K562 (cell line): ENCODE measurements around the gene MAST3. TPM values are rescaled to one million over a fixed set of nuclear protein-coding genes. Genes with fewer than 3 reads are reported as not detected.
A peak's percentile ranks its signal among the peaks of the same experiment; 100 is the strongest.

Experiments
- BACH1 ChIP-seq: fragments of 200-800 bp; sonication (Bioruptor generic); IDR thresholded peaks from 2 replicates; pipeline ENCODE4 v1.6.1; 2016; ENCODE audit warnings: missing genetic modification characterization, missing compliant biosample characterization
- ESRRA ChIP-seq: fragments of 450-650 bp; IDR thresholded peaks from 2 replicates; pipeline ENCODE4 v1.6.1; 2014; ENCODE audit warnings: low read depth, mild to moderate bottlenecking, moderate library complexity, borderline replicate concordance
- GABPA ChIP-seq: fragments of 200-800 bp; sonication (Bioruptor generic); conservative IDR thresholded peaks from 2 replicates; pipeline ENCODE4 v1.6.1; 2016; ENCODE audit warnings: low read depth, missing genetic modification characterization, missing compliant biosample characterization
- HCFC1 ChIP-seq: IDR thresholded peaks from 2 replicates; pipeline ENCODE4 v1.6.1; 2012; ENCODE audit warnings: low read depth, low read length, improper control_type of control experiment
- NR1H2 ChIP-seq: sonication (generic); formaldehyde crosslinking; IDR thresholded peaks from 2 replicates; pipeline ENCODE4 v1.4.0; 2020; ENCODE audit warnings: mild to moderate bottlenecking, missing genetic modification reagents
- POLR2B ChIP-seq: fragments of 450-650 bp; IDR thresholded peaks from 2 replicates; pipeline ENCODE4 v1.6.1; 2018; ENCODE audit warnings: low read depth; ENCODE audit not compliant: partially characterized antibody
- PYGO2 ChIP-seq: fragments of 450-650 bp; IDR thresholded peaks from 2 replicates; pipeline ENCODE4 v1.6.1; 2016; ENCODE audit warnings: mild to moderate bottlenecking, missing genetic modification characterization, moderate library complexity, missing compliant biosample characterization
- ZFP30 ChIP-seq: fragments of 250-450 bp; sonication (Bioruptor Pico); IDR thresholded peaks from 2 replicates; pipeline ENCODE4 v1.8.0; 2022; ENCODE audit warnings: moderate library complexity, mild to moderate bottlenecking, inconsistent platforms, borderline replicate concordance
- ZKSCAN8 ChIP-seq: fragments of 200-800 bp; sonication (Bioruptor generic); IDR thresholded peaks from 2 replicates; pipeline ENCODE4 v1.6.1; 2016; ENCODE audit warnings: missing genetic modification characterization, missing compliant biosample characterization
- ZNF24 ChIP-seq: fragments of 450-650 bp; IDR thresholded peaks from 2 replicates; pipeline ENCODE4 v1.6.1; 2016
- polyA plus RNA-seq, 8 experiments: library from polyadenylated mRNA; depleted of rRNA in 4 of 8; stranded (reverse) in 5 of 8; unstranded in 3 of 8; fragments of >200 nt; fragmentation: Nextera tagmentation in 2 of 8; fragmentation: Illumina TruSeq in 1 of 8; extraction: Ambion mirVana in 2 of 8; extraction: Trizol in 1 of 8; gene quantifications; 2 replicates each; pipeline versions ENCODE4 v1.2.1 to v1.2.3, GENCODE V29; 2011 to 2014; ENCODE audit warnings: inconsistent platforms in 1 of 8, missing spikeins in 1 of 8
- total RNA-seq, 7 experiments: library from RNA; depleted of rRNA in 6 of 7; stranded (reverse); fragments of >200 nt in 6 of 7; fragmentation: Illumina TruSeq in 2 of 7; extraction: Trizol in 2 of 7; gene quantifications; 2 replicates each; pipeline versions ENCODE4 v1.2.1 to v1.2.3, GENCODE V29; 2011 to 2021; ENCODE audit warnings: low replicate concordance in 1 of 7
- TF ChIP-seq, protein P1 (sequence below): IDR thresholded peaks from 2 replicates; pipeline ENCODE4 v1.6.1; 2012; ENCODE audit warnings: low read depth, low read length, improper control_type of control experiment, borderline replicate concordance
- TF ChIP-seq, protein P2 (sequence below): fragments of 450-650 bp; IDR thresholded peaks from 2 replicates; pipeline ENCODE4 v1.6.1; 2014; ENCODE audit warnings: low read depth, mild to moderate bottlenecking, moderate library complexity, borderline replicate concordance
- TF ChIP-seq, protein P3 (sequence below): fragments of 250-450 bp; sonication (Bioruptor Pico); IDR thresholded peaks from 2 replicates; pipeline ENCODE4 v1.9.0; 2021; ENCODE audit warnings: mild to moderate bottlenecking, inconsistent platforms
- TF ChIP-seq, protein P4 (sequence below): fragments of 450-650 bp; conservative IDR thresholded peaks from 2 replicates; pipeline ENCODE4 v1.6.1; 2016; ENCODE audit warnings: missing genetic modification characterization, low read depth, mild to moderate bottlenecking, missing compliant biosample characterization, moderate library complexity
- TF ChIP-seq, protein P5 (sequence below): fragments of 450-650 bp; IDR thresholded peaks from 2 replicates; pipeline ENCODE4 v1.6.1; 2016

MAST3 gene
- total and polyA plus RNA-seq, 9 of the 15 experiments (the other 6 are each of a cell fraction or from before 2014, with no cell fraction given), result 0.94 to 9.9 (median 2.4) TPM

DNA sequence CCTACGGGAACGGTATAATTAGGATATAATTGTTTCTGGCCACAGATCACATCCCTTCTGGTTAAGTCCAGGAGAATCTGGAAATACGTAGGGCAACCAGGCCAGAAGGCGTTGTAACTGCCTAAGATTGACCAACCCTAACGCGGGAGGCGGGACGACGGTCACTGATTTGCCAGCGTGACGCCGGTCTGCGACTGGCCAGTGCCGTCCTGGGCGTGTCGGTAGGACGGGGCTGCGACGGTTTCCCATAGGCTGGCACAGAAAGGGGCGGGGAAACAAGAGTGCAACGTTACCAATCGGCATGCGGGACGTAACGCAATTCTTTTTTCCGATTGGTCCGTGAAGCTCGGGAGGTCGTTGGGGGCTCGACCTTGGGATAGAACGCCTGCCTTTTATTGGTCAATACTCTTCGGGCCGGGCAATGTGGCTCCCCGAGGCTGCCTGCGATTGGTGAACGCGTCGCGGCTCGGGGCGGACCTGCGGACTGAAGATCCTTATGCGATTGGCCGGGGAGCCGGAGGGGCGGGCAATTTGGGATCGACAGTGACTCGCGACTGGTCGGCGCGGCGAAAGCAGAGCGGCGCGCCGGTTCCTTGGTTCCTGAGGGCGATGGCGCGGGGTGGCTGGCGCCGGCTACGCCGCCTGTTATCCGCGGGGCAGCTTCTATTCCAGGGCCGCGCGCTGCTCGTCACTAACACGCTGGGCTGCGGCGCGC lies 95.3 kb downstream of the MAST3 start, which contains the start of gene MPV17L2 (continued):
- TF ChIP-seq, protein P1, sequence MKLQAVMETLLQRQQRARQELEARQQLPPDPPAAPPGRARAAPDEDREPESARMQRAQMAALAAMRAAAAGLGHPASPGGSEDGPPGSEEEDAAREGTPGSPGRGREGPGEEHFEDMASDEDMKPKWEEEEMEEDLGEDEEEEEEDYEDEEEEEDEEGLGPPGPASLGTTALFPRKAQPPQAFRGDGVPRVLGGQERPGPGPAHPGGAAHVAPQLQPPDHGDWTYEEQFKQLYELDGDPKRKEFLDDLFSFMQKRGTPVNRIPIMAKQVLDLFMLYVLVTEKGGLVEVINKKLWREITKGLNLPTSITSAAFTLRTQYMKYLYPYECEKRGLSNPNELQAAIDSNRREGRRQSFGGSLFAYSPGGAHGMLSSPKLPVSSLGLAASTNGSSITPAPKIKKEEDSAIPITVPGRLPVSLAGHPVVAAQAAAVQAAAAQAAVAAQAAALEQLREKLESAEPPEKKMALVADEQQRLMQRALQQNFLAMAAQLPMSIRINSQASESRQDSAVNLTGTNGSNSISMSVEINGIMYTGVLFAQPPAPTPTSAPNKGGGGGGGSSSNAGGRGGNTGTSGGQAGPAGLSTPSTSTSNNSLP, result peak; percentile 42; the same call in 1 of the 2 replicates
- TF ChIP-seq ZNF24, result no peak
- TF ChIP-seq NR1H2 (CRISPR knock-in tag), result no peak
- TF ChIP-seq BACH1 (tag), result peak; percentile 85; the same call in 1 of the 2 replicates
- peak; percentile 82; the same call in 1 of the 2 replicates for TF ChIP-seq ZKSCAN8
- TF ChIP-seq POLR2B, result peak; percentile 77
- TF ChIP-seq GABPA (tag), result no peak
- TF ChIP-seq PYGO2 (tag), result peak; percentile 79
- TF ChIP-seq, protein P2, sequence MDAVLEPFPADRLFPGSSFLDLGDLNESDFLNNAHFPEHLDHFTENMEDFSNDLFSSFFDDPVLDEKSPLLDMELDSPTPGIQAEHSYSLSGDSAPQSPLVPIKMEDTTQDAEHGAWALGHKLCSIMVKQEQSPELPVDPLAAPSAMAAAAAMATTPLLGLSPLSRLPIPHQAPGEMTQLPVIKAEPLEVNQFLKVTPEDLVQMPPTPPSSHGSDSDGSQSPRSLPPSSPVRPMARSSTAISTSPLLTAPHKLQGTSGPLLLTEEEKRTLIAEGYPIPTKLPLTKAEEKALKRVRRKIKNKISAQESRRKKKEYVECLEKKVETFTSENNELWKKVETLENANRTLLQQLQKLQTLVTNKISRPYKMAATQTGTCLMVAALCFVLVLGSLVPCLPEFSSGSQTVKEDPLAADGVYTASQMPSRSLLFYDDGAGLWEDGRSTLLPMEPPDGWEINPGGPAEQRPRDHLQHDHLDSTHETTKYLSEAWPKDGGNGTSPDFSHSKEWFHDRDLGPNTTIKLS, result no peak; the same call in 1 of the 2 replicates
- TF ChIP-seq, protein P3, sequence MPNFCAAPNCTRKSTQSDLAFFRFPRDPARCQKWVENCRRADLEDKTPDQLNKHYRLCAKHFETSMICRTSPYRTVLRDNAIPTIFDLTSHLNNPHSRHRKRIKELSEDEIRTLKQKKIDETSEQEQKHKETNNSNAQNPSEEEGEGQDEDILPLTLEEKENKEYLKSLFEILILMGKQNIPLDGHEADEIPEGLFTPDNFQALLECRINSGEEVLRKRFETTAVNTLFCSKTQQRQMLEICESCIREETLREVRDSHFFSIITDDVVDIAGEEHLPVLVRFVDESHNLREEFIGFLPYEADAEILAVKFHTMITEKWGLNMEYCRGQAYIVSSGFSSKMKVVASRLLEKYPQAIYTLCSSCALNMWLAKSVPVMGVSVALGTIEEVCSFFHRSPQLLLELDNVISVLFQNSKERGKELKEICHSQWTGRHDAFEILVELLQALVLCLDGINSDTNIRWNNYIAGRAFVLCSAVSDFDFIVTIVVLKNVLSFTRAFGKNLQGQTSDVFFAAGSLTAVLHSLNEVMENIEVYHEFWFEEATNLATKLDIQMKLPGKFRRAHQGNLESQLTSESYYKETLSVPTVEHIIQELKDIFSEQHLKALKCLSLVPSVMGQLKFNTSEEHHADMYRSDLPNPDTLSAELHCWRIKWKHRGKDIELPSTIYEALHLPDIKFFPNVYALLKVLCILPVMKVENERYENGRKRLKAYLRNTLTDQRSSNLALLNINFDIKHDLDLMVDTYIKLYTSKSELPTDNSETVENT (CRISPR knock-in tag), result peak; percentile 78; the same call in 1 of the 2 replicates
- TF ChIP-seq, protein P4, sequence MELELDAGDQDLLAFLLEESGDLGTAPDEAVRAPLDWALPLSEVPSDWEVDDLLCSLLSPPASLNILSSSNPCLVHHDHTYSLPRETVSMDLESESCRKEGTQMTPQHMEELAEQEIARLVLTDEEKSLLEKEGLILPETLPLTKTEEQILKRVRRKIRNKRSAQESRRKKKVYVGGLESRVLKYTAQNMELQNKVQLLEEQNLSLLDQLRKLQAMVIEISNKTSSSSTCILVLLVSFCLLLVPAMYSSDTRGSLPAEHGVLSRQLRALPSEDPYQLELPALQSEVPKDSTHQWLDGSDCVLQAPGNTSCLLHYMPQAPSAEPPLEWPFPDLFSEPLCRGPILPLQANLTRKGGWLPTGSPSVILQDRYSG (tag), result peak; percentile 85; the same call in 1 of the 2 replicates
- TF ChIP-seq HCFC1, result peak; percentile 32; the same call in 1 of the 2 replicates
- TF ChIP-seq ESRRA, result peak; percentile 98
- TF ChIP-seq ZFP30, result no peak
- TF ChIP-seq, protein P5, sequence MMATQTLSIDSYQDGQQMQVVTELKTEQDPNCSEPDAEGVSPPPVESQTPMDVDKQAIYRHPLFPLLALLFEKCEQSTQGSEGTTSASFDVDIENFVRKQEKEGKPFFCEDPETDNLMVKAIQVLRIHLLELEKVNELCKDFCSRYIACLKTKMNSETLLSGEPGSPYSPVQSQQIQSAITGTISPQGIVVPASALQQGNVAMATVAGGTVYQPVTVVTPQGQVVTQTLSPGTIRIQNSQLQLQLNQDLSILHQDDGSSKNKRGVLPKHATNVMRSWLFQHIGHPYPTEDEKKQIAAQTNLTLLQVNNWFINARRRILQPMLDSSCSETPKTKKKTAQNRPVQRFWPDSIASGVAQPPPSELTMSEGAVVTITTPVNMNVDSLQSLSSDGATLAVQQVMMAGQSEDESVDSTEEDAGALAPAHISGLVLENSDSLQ, result peak; percentile 80
